Amygdala (tissue), 56 donors: ENCODE measurements around the gene ATP7A.
"Not testable (repeated sequence)": the region's sequence is repeated elsewhere in the genome, so short reads cannot be mapped to it uniquely, and the experiment has no call there.

Experiments
- DNase-seq, 56 donors: peaks; one replicate each; lab custom pipeline; 2025; lab: John Stamatoyannopoulos, UW

The ATP7A gene

DNA sequence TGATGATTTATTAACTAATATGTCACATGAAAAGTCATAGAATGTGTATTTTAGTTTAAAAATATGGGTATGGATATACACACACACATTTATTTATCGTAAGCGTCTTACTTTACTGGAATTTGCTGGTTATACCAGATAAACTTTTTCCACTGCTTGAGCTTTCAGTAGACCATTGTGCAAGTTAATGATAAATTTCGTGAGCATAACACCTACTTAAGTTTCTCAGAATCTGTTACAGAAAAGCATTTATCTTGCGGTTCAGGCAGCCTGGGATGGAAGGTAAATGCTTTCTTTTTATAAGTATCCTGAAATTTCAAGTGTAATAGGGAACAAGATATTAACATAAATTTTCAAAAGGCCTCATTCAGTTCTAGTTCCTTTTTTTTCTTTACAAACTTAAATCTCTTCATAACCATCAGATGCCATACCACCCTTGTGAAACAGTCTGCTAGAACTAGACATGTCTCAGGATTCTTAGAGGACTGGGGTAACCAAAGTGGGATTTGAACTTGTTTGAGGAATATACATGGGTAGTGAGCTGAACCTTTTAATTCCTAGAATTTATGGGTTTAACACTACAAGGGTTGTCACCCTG is 27.7 kb downstream of the ATP7A start:
- no peak for DNase-seq

DNA sequence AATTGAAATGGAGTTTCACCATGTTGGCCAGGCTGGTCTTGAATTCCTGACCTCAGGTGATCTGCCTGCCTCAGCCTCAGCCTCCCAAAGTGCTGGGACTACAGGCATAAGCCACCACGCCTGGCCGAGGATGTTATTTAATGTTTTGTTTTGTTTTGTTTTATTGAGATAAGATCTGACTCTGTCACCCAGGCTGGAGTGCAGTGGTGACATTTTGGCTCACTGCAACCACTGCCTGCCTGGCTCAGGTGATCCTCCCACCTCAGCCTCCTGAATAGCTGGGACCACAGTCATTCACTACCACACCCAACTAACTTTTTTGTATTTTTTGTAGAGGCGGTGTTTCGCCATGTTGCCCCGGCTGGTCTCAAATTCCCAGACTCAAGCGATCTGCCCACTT is 34.5 kb downstream of the ATP7A start:
- DNase-seq = not testable (repeated sequence)

DNA sequence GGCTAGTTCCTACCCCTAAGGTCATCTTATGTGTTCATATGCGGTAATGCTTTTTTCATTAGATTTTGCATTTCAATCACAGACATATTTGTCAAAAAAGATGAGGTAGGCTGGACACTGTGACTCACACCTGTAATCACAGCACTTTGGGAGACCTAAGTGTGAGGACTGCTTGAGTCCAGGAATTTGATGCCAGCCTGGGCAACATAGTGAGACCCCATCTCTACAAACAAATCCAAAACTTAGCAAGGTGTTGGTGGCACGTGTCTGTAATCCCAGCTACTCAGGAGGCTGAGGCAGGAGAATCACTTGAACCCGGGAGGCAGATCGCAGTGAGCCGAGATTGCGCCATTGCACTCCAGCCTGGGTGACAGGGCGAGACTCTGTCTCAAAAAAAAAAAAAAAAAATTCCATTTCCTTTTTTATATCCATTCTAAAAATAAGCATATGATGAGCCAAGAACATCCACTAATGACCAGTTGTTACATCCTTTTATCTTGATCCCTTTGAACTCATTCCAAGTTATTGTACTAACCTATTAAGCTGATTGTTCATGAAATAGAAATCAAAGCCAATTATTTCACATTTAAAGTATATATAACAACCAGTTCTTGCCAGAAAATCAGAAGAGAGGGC is 35.5 kb downstream of the ATP7A start:
- no peak for DNase-seq

DNA sequence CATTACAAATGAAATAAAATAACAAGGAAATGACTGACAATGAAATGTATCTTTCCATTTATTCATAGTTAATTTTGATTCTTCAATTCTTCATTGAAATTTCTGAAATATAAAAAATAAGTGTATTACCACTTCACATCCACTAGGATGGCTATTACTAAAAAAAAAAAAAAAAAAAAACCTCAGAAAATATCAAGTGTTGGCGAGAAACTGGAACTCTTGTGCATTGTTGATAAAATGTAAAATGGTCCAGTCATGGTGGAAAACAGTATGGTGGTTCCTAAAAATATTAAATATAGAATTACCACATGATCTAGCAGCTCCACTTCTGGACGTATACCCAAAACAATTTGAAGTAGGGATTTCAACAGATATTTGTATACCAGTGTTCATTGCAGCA is 36.1 kb downstream of the ATP7A start:
- no peak for DNase-seq

DNA sequence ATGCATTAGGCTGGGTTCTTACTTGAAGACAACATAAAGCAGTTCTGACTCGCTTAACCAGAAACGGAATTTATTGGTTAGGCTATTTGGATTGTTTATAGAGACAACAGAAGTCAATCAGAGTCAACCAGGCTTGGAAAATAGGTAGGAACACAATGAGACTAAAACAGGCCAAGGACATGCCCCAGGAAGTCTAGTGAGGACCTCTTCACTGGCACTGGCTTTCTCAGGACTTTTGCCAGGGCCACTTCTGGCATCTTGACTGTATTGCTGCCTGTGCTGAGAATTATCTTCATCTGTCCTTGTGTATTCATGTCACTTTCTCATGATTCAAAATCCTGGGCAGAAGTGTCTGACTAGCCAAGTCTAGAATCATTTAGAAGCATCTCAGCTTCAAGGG is 39.3 kb downstream of the ATP7A start:
- DNase-seq = no peak

DNA sequence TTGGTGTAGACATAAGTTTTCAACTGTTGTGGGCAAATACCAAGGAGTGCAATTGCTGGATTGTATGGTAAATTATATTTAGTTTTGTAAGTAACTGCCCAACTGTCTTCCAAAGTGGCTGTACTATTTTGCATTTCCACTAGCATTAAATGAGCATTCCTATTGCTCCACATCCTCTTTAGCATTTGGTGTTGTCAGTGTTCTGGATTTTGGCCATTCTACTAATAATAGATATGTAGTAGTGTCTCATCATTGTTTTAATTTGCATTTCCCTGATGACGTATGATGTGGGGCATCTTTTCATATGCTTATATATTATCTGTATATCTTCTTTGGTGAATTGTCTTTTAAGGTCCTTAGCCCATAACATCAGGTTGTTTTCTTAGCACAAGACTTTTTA is 41.7 kb downstream of the ATP7A start:
- no peak for DNase-seq

DNA sequence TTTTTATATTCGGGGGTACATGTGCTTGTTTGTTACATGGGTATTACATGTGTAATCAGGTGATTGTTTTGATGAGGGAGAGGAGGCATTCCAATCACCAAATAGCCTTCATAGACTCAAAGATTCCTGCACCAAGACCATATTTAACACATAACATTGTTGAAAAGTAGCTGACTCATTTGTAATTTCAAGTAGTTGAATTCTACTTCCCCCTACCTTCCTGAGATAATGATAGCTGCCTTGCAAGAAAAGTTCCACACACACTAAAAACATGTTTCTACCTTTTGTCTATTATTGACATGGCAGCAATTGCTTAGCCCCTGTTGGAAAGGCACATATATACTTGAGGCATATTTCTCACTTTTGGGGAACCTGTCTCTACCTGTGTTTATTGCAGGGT is 42.8 kb downstream of the ATP7A start:
- DNase-seq = no peak

DNA sequence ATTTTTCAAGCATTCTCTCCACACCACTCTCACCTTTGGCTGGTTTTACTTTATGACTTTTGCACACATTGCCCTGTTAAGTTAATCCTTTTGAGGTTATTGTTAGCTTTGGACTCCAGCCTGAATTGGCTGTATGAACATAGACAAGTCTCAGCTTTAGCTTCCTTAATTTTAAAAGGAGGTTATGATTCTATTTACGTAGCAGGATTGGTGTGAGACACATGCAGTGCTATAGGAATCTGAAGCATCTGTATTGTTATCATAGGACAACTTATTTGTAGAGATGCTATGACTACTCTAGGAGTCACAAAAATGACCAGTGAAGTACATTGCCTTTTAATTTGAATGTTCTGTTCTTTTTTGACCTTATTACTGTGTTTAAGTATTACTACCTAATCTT is 43.2 kb downstream of the ATP7A start:
- DNase-seq = no peak

DNA sequence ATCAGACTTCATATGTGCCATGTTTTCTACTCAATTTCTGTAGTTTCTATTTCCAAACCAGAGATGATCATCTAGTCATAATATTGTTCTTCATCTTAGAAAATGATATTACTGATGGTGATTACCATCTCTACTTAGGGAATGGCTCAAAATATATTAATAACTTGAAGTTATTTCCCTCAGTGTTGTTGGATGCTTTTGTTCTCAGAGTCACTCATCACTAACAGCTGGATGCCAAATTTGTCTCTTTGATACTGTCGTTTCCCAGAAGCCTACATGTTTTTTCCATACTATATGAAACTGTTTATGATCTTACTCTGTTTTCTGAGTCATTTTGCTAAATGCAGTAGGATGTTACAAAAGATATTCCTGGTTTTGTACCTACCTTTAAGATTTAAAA is 50.1 kb downstream of the ATP7A start:
- no peak for DNase-seq

DNA sequence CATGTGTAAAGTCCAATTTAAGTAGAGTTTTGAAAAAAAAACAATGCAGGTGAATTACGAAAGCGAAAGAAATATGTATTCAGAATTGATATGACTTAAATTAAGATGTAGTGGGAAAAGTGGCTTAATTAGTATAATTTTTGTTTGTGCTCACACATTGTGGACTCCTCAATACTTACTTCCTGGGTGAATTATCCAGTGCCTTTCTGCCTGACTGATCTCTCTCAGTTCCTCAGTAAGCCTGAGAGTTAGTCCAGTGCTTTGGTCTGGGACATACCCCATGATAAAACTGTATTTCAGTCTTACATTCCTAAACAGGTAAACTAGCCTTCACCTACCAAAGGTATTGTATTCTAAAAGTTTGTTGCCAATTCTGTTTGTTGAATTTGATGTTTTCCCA is 50.6 kb downstream of the ATP7A start:
- no peak for DNase-seq

DNA sequence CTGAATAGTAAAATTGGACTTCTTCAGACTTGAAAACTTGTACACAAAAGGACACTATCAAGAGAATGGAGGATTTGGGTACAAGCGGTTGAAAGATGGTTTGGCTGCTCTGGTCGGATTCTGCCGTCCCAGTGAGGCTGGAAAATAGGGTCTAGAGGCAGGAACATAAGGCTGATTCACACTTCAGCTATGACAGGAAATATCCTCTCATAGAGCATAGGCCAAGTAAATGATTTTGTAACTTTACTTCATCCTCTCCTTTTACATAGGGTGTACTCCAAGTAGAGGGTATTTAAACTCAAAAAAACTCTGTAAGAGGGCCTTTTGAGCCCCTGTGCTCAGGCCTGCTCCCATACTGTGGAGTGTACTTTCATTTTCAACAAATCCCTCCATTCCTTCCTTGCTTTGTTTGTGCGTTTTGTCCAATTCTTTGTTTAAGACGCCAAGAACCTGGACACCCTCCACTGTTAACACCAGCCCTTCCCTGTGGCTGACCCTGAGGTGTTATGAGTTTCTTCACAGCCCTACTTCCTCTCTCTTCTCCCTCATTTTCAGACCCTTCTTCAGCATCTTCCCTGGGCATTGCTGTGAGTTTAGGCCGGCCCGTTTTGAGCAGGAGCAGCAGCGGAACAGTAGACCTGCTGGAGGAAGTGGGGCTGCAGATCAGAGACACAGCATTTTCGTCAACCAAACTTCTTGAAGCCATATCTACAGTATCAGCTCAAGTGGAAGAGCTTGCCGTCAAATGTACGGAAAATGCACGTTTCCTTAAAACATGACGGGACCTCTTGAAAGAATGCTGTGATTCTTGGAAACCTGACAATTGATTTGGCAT is 51.8 kb downstream of the ATP7A start:
- DNase-seq = no peak

DNA sequence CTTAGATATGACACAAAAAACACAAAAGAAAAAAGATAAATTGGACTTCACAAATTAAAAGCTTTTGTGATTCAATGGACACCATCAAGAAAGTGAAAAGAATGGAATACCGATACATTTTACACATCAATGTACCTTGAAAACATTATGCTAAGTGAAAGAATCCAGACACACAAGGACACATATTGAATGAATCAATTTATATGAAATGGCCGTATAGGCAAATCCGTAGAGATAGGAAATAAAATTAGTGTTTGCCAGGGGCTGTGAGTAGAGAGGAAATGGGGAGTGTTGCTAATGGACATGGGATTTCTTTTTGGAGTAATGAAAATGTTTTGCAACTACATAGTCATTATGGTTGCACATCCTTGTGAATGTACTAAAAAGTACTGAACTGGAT is 55.9 kb downstream of the ATP7A start:
- DNase-seq = no peak

DNA sequence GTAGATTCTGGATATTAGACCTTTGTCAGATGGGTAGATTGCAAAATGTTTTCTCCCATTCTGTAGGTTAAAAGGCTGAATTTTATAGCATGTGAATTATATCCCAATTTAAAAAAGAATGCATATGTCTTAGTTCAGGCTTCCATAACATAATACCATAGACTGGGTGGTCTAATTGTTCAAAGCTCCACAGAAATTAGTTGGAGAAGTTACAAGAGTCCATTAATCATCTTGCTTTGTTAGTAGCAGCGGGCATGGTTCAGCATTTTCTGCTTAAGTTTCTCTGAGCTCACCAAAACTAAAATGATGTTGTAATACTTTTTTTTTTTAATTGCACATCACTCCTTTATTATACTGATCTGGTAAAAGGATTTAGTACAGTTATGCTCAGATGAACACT is 57.1 kb downstream of the ATP7A start:
- no peak for DNase-seq

DNA sequence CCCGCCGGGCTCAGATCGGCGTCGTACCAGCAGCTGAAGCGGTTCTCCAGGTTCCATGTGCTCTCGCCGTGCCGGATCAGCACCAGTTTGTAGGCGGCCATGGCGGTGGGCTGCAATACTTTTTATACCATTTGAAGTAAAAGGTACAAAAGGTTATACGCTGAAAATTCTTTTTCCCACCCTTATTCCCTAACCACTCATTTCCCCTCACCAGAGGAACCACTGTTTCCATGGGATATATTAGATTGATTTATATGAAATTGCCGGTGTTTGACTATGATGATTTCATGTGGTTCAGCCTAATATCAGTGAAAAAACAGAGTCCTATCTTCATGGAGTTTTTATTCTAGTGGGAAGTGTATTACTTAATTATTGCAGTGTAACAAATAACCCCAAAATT is 59.0 kb downstream of the ATP7A start, which contains the start of gene PGAM4:
PGAM4 (minus strand) TSS at position 101 of the 400 bp plus-strand sequence; CDS start at position 101, 0 bp downstream.
- no peak for DNase-seq

DNA sequence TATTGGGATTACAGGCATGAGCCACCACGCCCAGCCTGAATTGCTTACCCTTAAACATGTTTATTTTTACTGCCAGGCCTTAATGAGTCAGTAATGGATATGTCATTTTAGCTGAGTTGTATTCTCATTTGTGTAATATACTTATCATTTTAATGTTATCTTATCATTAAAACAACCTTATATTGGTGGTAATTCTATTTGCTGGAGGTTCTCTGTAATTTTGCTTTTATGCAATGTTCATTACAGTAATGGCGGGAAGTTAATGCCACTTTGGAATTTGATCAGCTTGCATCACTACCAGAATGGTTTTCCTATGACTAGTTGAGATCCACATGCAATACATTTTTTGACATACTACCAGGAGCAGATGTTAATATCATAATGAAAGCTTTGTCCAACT is 65.3 kb downstream of the ATP7A start:
- DNase-seq = no peak

DNA sequence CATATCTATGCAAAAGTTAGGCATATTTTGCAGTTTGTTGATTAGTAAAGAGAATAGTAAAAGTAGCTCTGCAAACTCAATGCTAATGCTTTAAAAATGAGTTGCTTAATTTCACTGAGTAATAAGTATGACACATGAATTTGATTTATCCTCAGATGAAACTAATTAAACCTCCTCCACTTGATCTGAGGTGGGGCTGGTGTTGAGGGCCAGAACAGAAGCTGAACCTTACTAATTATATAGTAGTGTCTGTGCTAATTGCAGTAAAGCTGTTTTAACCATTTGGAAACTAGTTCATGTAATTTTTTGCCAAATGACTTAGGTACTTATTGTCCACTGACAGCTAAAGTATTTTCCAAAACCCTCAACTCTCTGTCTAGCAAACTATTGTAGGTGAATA is 66.6 kb downstream of the ATP7A start:
- no peak for DNase-seq

DNA sequence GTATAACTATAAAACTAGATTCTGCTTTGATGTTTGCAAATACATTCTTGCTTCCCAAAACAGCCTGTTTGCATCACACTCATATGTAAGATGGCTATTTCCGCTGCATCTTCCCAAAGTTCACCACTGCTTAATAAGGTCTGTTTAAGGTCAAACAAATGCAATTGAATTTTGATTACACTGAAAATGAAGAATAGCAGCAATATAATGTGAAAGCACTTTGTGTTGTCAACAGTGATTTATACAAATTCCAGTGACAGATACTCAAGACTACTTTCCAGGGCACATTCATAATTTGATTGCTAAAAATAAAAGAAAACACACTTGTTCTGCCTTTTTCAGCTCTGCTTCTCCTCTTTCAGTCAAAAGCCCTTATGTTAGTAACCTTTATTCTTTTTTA is 67.0 kb downstream of the ATP7A start:
- no peak for DNase-seq

DNA sequence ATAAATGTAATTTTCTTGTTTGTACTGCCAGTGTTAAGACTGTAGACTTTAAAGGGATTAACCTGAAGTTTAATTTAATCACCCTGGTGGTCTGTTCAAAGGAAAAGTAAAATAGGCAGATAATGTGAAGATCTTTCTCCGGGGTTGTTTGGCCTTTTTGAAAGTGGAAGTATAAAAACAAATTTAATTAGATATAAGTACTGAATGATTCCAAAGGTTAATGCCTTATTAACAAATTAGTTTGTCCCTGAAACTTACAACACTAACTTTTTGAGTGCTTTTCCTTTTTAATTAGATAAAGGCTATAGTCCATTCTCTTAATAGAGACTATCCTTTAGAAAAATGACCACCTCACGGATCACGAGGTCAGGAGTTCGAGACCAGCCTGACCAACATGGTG is 69.4 kb downstream of the ATP7A start:
- DNase-seq = no peak

DNA sequence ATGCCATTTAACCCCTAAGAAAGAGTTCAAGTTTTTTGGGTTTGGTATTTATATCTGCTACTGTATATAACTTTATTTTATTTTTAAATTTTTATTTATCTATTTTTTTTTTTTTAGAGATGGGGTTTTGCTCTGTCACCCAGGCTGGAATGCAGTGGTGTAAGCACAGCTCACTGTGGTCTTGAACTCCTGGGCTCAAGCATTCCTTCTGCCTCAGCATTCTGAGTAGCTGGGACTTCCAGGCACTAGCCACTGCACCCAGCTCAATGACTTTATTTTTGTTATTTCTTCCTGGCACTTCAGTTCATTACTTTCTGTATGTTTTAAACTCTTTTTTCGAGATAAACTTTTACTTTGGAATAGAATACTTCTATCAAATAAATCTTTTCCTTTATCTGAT is 101.4 kb downstream of the ATP7A start:
- DNase-seq = no peak

DNA sequence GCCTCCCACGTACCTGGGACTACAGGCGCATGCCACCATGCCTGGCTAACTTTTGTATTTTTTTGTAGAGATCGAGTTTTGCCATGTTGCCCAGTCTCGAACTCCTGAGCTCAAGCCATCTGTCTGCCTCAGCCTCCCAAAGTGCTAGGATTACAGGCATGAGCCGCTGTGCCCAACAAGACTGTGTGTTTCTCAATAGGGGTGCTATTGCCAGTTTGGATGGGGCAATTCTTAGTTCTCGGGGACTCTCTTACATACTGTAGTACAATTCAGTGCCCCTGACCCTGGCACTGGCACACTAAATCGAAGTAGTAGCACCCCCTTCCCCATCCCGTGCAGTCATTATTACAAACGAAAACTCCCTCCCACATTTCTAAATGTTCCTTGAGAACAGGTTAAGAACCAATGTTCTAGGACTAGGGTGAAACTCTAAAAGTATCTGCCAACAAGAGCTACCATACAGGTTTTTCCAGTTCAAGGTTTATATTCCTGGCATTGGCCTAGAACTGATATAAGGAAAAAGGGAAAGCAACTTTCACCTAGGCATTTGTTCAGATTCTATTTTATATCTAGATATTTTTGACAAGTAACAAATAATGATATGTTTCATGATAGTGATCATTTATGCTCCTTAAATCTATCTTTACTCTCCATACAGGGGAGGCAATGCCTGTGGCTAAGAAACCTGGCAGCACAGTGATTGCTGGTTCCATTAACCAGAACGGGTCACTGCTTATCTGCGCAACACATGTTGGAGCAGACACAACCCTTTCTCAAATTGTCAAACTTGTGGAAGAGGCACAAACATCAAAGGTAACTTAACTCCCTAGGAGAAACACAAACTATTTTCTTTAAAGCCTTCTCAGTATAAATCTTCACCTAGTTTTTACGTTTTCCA is 109.3 kb downstream of the ATP7A start:
- DNase-seq = no peak
